Naive thymus-derived CD8-positive, alpha-beta T cell (primary cell): ENCODE measurements around the gene MEGF11. TPM values are rescaled to one million over a fixed set of nuclear protein-coding genes. Genes with fewer than 3 reads are reported as not detected.
"Not testable (repeated sequence)": the region's sequence is repeated elsewhere in the genome, so short reads cannot be mapped to it uniquely, and the experiment has no call there.

Experiments used
- ATAC-seq, 2 donors: fragments of 150-1000 bp; cut with Tn5 transposase in 1 of 2; sonication (Bioruptor Pico), chemical (Tn5 transposase) in 1 of 2; 1 replicate in 1 of 2; 2 replicates in 1 of 2; pipeline ENCODE4 v1.10.0; 2021; ENCODE audit warnings: mild to moderate bottlenecking in 2 of 2, moderate library complexity in 2 of 2
- POLR2A ChIA-PET: fragments of 350-600 bp; sonication (Branson Sonifier 250); formaldehyde crosslinking; loops from one replicate; lab custom pipeline; 2021; ENCODE audit warnings: antibody characterized with exemption; lab: Charles Lee
- DNase-seq, 10 donors: peaks; one replicate each; pipeline versions ENCODE4 v3.0.0 to v3.0.0-alpha.2; 2020 to 2022
- H3K27ac Mint-ChIP-seq, 10 donors: one replicate each; pipeline ENCODE4 v1.8.0; 2020 to 2022; ENCODE audit warnings: mild to moderate bottlenecking in 10 of 10, mixed read lengths in 10 of 10, moderate library complexity in 4 of 10, inconsistent platforms in 1 of 10
- H3K27me3 Mint-ChIP-seq, 5 donors: one replicate each; pipeline ENCODE4 v1.8.0; 2021 to 2022; ENCODE audit warnings: mixed read lengths in 5 of 5
- H3K36me3 Mint-ChIP-seq, 3 donors: one replicate each; pipeline ENCODE4 v1.8.0; 2020 to 2022; ENCODE audit warnings: mixed read lengths in 3 of 3, mild to moderate bottlenecking in 2 of 3, inconsistent platforms in 1 of 3
- H3K4me1 Mint-ChIP-seq, 4 donors: one replicate each; pipeline ENCODE4 v1.8.0; 2021 to 2022; ENCODE audit warnings: mixed read lengths in 4 of 4
- H3K4me3 Mint-ChIP-seq, 10 donors: one replicate each; pipeline ENCODE4 v1.8.0; 2020 to 2022; ENCODE audit warnings: mild to moderate bottlenecking in 10 of 10, mixed read lengths in 10 of 10, moderate library complexity in 6 of 10, inconsistent platforms in 1 of 10
- H3K9me3 Mint-ChIP-seq, 9 donors: one replicate each; pipeline ENCODE4 v1.8.0; 2020 to 2022; ENCODE audit warnings: mixed read lengths in 9 of 9, mild to moderate bottlenecking in 3 of 9, inconsistent platforms in 1 of 9, moderate library complexity in 1 of 9
- polyA plus RNA-seq, 3 donors: library from polyadenylated mRNA; unstranded; fragments of 300-500 nt; fragmentation: Illumina TruSeq; gene quantifications; one replicate each; pipeline ENCODE4 v1.2.3, GENCODE V29; 2021
- total RNA-seq, 8 experiments: library from RNA in 2 of 8; stranded (reverse) in 2 of 8; gene quantifications; one replicate each; pipeline ENCODE4 v1.2.3 and lab custom pipeline; 2021 to 2026

MEGF11 gene
- total and polyA plus RNA-seq, 5 experiments from 2014 or later = not detected

GRCh38 chr15:66269326-66270090 lies 16.0 kb upstream of the MEGF11 start:
- Mint-ChIP-seq H3K4me3 (no peak overlapping the region), H3K4me1 (peaks cover 4 to 12% (median 10%) of the 10 kb centered on the region in 4 donors), H3K27ac (no peak overlapping the region), H3K9me3 (peaks cover 0 to 2% (median 0%) of the 10 kb centered on the region in 9 donors), H3K27me3 (peaks cover 0 to 8% (median 0%) of the 10 kb centered on the region in 5 donors), H3K36me3 (no peaks in the 10 kb centered on the region)
- DNase-seq (no peak), ATAC-seq (no peak)
- POLR2A ChIA-PET = no interaction called here

- DNase-seq (no peak), ATAC-seq (no peak)
- POLR2A ChIA-PET = no interaction called here
- Mint-ChIP-seq H3K4me1 (no peaks in the 10 kb centered on the region), H3K9me3 (peaks cover 2 to 20% (median 11%) of the 10 kb centered on the region in 9 donors), H3K27me3 (peaks cover 16 to 21% (median 17%) of the 10 kb centered on the region in 5 donors), H3K36me3 (peaks cover 0 to 13% (median 0%) of the 10 kb centered on the region in 3 donors), H3K4me3 (no peak overlapping the region), H3K27ac (no peak overlapping the region)
Observed at GRCh38 chr15:66264859-66265513, 11.4 kb upstream of the MEGF11 start.

- ATAC-seq, H3K4me3 Mint-ChIP-seq, POLR2A ChIA-PET: not testable (repeated sequence)
Observed at GRCh38 chr15:66262837-66263236, 9.3 kb upstream of the MEGF11 start.

GRCh38 chr15:66261056-66261455 lies 7.5 kb upstream of the MEGF11 start:
- Mint-ChIP-seq H3K4me1 (no peaks in the 10 kb centered on the region), H3K36me3 (peaks cover 0 to 13% (median 0%) of the 10 kb centered on the region in 3 donors), H3K27ac (no peak overlapping the region), H3K27me3 (peaks cover 20 to 47% (median 33%) of the 10 kb centered on the region in 5 donors), H3K9me3 (peaks cover 2 to 20% (median 11%) of the 10 kb centered on the region in 9 donors), H3K4me3 (no peak overlapping the region)
- POLR2A ChIA-PET = no interaction called here
- ATAC-seq = no peak
- no peak for DNase-seq

More at GRCh38 chr15:66262837-66263236, 9.3 kb upstream of the MEGF11 start:
- Mint-ChIP-seq H3K27me3 (peaks cover 14 to 30% (median 22%) of the 10 kb centered on the region in 5 donors), H3K36me3 (peaks cover 0 to 13% (median 0%) of the 10 kb centered on the region in 3 donors), H3K9me3 (peaks cover 2 to 20% (median 11%) of the 10 kb centered on the region in 9 donors)
- not testable (repeated sequence) for H3K4me1 Mint-ChIP-seq, DNase-seq, H3K27ac Mint-ChIP-seq

- no peak for DNase-seq
- Mint-ChIP-seq H3K4me1 (peaks cover 11 to 24% (median 13%) of the 10 kb centered on the region in 4 donors), H3K27me3 (peaks cover 34 to 62% (median 48%) of the 10 kb centered on the region in 5 donors), H3K9me3 (peaks cover 0 to 2% (median under 1%) of the 10 kb centered on the region in 9 donors), H3K36me3 (peaks cover 0 to 3% (median 1%) of the 10 kb centered on the region in 3 donors), H3K27ac (no peak overlapping the region), H3K4me3 (no peak overlapping the region)
- POLR2A ChIA-PET = no interaction called here
- ATAC-seq = no peak
Observed at GRCh38 chr15:66256692-66257091, 3.1 kb upstream of the MEGF11 start.

DNA sequence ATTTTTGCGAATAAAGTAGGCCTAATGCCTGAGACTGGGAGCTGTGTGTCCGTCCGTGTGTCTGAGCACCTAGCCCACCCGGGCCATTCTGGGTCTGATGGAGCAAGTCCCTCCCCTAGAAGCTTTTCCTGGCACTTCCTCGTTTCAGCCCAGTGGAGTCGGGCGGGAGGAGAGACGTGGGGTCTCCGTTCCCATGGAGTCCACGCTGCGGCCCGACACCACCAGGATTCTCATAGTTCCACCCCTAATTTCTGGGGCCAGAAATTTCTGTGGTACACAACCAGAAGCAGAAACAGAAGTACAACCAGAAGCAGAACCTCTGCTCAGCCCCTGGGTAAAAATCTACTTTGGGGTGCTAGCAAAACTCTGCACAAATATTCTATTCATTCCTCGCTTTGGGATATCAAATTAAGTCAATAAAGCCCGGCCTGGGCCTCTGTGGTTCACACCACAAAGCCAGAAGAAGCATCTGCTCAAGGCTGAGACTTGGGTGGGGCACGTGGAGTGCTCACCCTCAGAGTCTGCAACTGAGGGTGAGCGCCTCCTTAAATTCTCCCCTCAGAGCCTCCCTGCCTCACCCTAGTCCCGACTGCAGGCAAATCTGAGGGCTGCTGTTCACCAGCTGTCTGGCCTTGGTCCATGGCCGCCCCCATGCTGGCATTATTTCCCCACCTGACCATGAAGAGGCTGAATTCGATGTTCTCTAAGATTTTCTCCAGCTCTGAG lies 1.6 kb upstream of the MEGF11 start:
- Mint-ChIP-seq H3K27me3 (peaks cover 34 to 74% (median 56%) of the 10 kb centered on the region in 5 donors), H3K9me3 (peaks cover 0 to 1% (median 0%) of the 10 kb centered on the region in 9 donors), H3K4me3 (peak overlapping the region in 7 of 10 donors; percentile 7 to 74 (median 44)), H3K27ac (peak overlapping the region in 2 of 10 donors; percentile 14 to 60), H3K4me1 (peaks cover 14 to 31% (median 17%) of the 10 kb centered on the region in 4 donors), H3K36me3 (peaks cover 0 to 3% (median 0%) of the 10 kb centered on the region in 3 donors)
- no peak for DNase-seq
- POLR2A ChIA-PET = no interaction called here
- ATAC-seq = no peak

GRCh38 chr15:66254089-66254950 lies 770 bp upstream of the MEGF11 start:
- ATAC-seq (peak; percentile 19), DNase-seq (no peak)
- Mint-ChIP-seq H3K36me3 (peaks cover 0 to 3% (median 0%) of the 10 kb centered on the region in 3 donors), H3K4me3 (peak overlapping the region; percentile 74 to 87 (median 84)), H3K27me3 (peaks cover 34 to 74% (median 59%) of the 10 kb centered on the region in 5 donors), H3K4me1 (peaks cover 14 to 31% (median 17%) of the 10 kb centered on the region in 4 donors), H3K27ac (peak overlapping the region in 3 of 10 donors; percentile 14 to 38 (median 20)), H3K9me3 (peaks cover 0 to 1% (median 0%) of the 10 kb centered on the region in 9 donors)
- POLR2A ChIA-PET = no interaction called here

DNA sequence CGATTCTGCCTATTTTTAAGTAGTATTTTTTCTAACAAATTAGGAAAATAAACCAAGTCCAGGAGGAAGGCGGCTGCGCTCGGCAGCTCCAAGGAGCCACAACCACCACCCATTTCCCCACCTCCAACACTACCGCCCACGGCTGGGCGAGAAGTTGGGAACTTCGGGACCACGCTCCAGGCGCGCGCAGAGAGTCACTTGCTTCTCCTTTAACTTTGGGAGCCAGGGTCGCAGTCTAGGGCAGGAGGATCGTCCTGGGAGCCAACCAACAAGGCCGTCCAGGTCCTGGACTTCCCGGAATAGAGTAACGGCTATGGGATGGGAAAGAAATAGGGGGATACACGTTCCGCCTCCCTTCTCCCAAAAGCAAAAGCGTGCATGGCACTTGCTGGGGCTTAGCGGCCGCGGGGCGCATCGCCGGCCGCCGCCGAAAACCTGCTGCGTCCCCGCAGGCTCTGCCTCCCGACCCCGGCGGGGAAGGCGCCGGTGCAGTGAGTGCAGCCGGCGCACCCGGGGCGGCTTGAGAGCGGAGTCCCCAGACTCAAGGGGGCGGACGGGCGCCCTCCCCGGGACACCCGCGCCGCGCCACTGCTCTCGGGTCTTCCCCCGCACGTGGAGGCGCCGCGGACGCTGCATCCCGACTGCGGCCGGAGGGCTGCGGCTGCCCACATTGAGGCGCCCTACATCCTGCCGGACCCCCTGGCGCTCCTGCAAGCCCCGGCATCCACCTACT lies 699 bp downstream of the MEGF11 start:
- peaks cover 34 to 87% (median 60%) of the 10 kb centered on the region in 5 donors for H3K27me3 Mint-ChIP-seq
- peak; percentile 58 for ATAC-seq
- peak overlapping the region; percentile 71 to 87 (median 80) for H3K4me3 Mint-ChIP-seq
- POLR2A ChIA-PET = no interaction called here
- H3K27ac Mint-ChIP-seq = no peak overlapping the region
- peaks cover 0 to 3% (median 0%) of the 10 kb centered on the region in 3 donors for H3K36me3 Mint-ChIP-seq
- peak in 4 of 10 donors; percentile 17 to 26 (median 24) for DNase-seq
- peaks cover 0 to 1% (median 0%) of the 10 kb centered on the region in 9 donors for H3K9me3 Mint-ChIP-seq
- peaks cover 14 to 31% (median 17%) of the 10 kb centered on the region in 4 donors for H3K4me1 Mint-ChIP-seq

DNA sequence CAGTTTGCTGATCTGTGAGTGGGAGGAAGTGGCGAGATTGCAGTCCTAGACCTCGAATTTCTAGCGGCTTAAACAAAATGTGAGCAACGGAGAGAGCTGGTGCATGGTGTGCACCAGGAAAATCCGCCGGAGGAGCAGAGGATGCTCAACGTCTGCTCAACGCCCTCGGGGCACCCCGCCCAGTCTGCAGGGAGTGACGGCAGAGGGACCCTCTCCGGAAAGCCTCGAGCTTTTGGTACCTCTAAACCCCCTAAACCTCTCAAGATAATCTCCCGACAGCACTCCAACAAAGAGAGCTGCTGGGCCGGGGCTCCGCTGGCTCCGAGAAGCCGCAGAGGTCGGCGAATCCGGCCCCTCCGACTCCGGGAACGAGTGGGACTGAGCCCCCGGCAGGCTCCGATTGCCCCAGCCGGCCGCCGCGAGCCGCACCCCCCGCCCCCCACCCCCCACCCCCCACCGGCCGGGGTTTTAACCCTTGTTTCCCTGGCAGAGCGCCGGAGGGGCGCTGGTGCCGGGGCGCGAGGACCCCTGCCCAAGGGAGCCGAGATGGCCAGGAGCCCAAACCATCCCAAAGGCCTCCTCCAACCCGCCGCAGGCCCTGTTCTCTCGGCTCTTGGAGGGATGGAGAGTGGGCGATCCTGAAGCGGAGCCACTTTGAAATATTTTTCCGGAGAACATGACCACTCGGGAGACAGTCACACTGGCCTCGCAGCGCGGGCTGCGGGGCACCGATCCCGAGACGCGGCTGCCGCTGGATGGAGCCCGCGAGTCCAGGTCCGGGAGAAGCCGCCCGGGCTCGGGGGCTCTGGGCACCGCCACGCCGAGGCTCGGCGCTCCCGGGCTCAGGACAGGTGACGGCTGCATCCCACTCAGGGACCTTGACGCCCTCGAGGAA lies 1.5 kb downstream of the MEGF11 start:
- peaks cover 0 to 3% (median 0%) of the 10 kb centered on the region in 3 donors for H3K36me3 Mint-ChIP-seq
- peaks cover 29 to 80% (median 56%) of the 10 kb centered on the region in 5 donors for H3K27me3 Mint-ChIP-seq
- no peak overlapping the region for H3K27ac Mint-ChIP-seq
- peaks cover 14 to 31% (median 17%) of the 10 kb centered on the region in 4 donors for H3K4me1 Mint-ChIP-seq
- peak in 8 of 10 donors; percentile 12 to 46 (median 31) for DNase-seq
- POLR2A ChIA-PET = no interaction called here
- ATAC-seq = peak; percentile 57 to 81
- H3K9me3 Mint-ChIP-seq = peaks cover 0 to 1% (median 0%) of the 10 kb centered on the region in 9 donors
- H3K4me3 Mint-ChIP-seq = peak overlapping the region; percentile 71 to 87 (median 80)

DNA sequence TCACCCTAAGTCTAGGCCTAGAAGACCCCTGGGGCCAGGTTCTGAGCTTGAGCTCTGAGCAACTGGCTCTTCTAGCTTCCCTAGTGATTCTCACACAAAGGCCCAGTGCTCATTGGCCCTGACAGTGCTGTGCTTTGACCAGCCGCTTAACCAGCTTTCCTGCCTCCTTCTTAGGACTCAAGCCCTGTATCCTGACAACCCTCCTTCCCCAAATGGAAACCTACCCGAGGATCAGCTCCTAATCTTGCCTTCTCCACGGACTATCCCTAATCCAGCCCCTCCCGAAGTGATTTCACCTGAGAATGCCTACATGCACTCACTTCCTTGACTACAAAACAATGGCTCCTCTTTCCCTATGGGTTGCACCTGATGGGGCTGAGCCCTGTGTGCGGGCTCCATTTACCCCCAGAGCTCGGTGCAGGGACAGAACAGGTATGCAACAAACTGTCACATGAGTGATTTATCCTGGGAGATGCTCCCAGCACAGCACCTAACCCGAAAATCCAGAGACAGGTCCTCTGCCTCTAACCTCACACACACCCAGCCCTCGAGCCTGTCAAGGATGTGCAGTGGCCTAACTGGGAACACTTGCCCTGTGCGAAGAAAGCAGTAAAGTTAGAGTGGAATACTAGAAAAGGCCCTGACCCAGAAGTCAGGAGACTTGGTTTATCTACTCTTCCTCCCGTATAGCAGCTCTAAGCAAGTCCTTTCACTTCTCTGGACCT lies 2.3 kb downstream of the MEGF11 start:
- DNase-seq (no peak), ATAC-seq (no peak)
- H3K36me3 Mint-ChIP-seq = peaks cover 0 to 3% (median 0%) of the 10 kb centered on the region in 3 donors
- peak overlapping the region in 1 of 10 donors; percentile 69 for H3K27ac Mint-ChIP-seq
- peaks cover 27 to 72% (median 48%) of the 10 kb centered on the region in 5 donors for H3K27me3 Mint-ChIP-seq
- peak overlapping the region; percentile 46 to 87 (median 67) for H3K4me3 Mint-ChIP-seq
- peaks cover 0 to under 1% (median 0%) of the 10 kb centered on the region in 9 donors for H3K9me3 Mint-ChIP-seq
- POLR2A ChIA-PET = no interaction called here
- H3K4me1 Mint-ChIP-seq = peaks cover 14 to 31% (median 17%) of the 10 kb centered on the region in 4 donors
